HL-60/S4 treated with retinoic acid at 250 ng/mL for 4 days and 3 days (cell line): Measurements from ENCODE around the gene FDXR.
"Not testable (repeated sequence)": the region's sequence is repeated elsewhere in the genome, so short reads cannot be mapped to it uniquely, and the experiment has no call there.

Source experiments
- in situ Hi-C: fragments of 300-500 bp; cut with MboI; formaldehyde crosslinking; loops from 2 replicates; pipeline ENCODE4 v1.7.0; 2022; ENCODE audit warnings: low sequenced_read_pairs

The FDXR gene

GRCh38 chr17:74873037-74873873, 461 bp upstream of the FDXR start:
- in situ Hi-C loops = no loop called here

DNA sequence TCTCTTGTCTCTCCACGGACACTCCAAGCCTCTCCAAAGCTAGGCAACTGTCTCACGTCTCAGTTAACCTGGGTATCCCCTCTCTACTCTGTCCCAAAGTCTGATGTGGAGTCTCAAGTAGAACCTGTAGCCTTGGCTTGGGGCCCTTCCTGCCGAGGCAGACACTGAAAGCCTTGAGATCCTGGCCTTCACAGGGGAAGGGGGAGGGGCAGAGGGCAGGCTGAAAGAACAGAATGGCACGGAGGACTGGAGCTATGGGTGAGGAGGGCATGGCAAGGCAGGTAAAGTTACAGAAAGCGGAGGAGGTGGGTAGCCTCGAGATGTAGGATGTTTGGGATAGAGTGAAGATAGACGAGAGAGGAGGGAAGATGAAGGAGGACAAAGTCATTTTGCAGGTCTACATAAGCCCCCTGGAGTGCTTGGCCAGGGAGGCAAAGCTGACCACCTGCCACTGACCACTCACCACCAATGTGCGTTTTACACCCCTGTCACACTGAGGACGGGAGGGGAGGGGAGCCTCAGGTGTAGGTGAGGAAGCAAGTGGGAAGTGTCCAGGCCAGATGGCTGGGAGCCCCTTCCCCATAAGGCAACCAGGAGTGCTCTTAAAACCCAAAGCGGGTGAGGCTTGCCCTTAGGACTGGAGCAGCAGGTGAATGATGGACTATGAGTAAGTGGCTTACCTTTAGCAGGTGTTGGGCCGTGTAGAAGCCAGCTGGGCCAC, 1.3 kb downstream of the FDXR start:
- in situ Hi-C loops = no loop called here

DNA sequence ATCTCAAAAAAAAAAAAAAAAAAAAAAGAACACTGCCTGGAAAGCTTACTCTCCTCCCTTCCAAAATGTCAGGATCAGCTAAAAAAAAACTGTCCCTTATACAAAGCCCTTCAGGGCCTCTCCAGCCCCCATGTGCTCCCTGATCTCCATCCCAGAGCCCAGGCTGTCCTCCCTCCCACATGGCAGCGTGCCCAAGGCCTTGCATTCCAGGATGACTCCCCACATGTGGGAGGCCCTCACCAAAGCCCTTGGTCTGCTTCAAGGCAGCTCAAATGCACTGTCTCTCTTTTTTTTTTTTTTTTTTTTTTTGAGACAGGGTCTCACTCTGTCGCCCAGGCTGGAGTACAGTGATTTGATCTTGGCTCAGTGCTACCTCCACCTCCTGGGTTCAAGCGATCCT, 2.3 kb downstream of the FDXR start:
- in situ Hi-C loops = no loop called here

DNA sequence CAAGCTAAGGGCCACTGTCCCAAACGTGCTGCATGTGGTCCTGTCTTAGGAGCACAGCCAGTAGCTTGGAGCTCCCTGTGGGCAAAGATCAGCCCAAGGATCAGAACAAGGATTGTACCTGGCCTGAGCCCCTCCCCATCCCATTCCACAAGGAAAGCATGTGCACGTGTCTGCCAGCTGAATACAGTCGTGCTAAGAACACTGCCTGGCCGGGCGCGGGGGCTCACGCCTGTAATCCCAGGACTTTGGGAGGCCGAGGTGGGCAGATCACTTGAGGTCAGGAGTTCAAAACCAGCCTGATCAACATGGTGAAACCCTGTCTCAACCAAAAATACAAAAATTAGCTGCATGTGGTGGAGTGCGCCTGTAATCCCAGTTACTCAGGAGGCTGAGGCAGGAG, 2.8 kb downstream of the FDXR start:
- in situ Hi-C loops = not testable (repeated sequence)

GRCh38 chr17:74868908-74869255, 3.9 kb downstream of the FDXR start:
- in situ Hi-C loops = loop anchor here (10.0 kb wide), 1 partner anchor 214 kb away; no protein-coding TSS in a partner anchor

GRCh38 chr17:74868251-74868907, 4.4 kb downstream of the FDXR start:
- in situ Hi-C loops = loop anchor here (10.0 kb wide), 1 partner anchor 214 kb away; no protein-coding TSS in a partner anchor

GRCh38 chr17:74866198-74866835, 6.5 kb downstream of the FDXR start:
- in situ Hi-C loops = loop anchor here (10.0 kb wide), 1 partner anchor 212 kb away; no protein-coding TSS in a partner anchor

DNA sequence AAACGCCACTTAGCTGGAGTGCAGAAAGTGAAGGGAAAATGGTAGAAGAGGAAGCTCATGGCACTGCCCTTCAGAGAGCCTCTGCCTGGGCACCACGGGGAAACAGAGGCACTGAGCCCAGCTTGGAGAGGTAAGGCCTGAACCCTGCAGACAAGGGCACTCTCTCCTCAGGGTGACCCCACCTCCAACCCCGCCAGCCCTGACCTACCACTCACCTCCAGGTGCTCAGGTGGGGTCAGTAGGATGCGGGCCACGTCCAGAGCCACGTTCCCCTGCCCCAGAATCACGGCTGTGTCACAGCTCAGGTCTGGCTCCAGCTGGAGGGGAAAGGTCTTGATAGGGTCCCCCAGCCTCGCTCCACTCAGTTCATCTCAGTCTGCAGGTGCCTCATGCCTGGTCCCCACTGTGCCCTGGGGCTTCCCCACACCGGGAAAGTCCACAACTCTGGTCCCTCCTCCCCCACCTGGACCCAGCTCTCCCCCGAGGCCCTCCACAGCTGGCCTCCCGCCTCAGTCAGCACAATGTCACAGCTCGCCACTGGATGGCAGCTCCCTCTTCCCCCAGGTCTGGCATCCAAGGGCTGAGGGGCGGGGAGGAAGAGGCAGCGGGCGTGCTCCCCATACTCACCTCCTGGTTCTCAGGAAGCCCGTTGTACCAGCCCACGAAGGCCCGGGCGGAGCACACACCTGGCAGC, 7.1 kb downstream of the FDXR start:
- in situ Hi-C loops = loop anchor here (10.0 kb wide), 1 partner anchor 211 kb away; no protein-coding TSS in a partner anchor

DNA sequence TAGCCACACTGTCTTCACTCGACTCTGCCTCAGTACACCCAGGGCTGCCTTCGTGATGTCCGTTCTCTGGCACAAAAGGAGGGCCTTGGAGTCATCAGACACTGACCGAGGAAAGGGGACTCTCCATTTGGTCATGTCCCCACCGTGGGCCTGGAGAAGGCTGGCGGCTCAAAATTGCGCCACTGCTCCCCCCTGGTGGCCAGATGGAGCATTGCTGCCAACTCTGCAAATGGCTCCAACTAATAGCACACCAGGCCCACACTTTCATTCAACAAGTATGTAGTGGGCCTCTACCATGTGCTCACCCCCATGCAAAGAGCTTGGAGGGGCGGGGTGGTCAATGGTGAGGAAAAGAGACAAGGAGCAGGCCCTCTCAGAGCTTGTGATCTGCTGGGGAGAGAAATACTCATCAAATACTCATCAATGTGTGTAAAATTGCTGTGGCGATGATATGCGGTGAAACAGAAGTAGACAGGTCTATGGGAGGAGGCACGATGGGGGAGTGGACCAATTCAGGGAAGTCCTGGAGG, 7.9 kb downstream of the FDXR start:
- in situ Hi-C loops = loop anchor here (10.0 kb wide), 1 partner anchor 210 kb away; no protein-coding TSS in a partner anchor

- in situ Hi-C loops = loop anchor here (10.0 kb wide), 1 partner anchor 210 kb away; no protein-coding TSS in a partner anchor
Measured at GRCh38 chr17:74864297-74864865, 8.4 kb downstream of the FDXR start.

DNA sequence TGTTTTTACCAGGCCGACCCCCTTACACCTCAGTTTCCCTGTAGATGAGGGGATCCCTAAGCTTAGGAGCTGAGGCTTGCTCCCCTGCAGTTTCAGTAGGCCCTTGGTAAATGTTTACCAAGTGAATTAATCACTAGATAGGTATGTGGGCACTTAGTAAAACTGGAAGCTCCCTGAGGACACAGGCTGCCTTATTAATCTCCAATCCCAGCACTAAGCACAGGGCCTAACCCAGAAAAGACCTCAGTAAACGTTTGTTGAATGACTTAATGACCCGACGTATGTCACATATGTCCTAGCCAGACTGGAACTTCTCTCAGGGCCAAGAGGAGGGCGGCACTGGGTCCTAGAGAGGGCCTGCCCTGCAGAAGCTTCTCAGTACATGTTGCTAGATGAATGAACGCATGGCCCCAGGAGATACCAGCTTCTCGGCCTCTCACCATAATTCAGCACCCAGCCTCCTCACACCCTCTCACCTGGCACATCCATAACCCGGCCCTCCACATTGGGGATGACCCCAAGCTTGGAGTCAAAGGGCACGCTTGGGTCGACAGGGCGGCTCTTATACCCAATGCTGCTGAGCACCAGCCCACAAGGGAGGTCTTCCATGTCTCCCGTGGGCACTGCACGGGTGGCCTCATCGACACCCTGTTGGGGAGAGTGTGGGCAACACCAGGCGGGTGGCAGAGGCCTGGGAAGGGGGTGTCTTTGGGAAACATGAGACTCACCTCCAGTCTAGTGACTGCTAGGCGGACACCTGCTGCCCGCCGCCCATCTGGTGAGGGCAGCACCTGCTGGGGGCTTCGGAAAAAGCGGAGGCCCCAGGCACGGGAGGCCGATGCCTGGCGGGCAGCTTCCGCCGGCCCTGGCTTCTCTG, 9.1 kb downstream of the FDXR start:
- in situ Hi-C loops = loop anchor here (10.0 kb wide), 1 partner anchor 209 kb away; no protein-coding TSS in a partner anchor

GRCh38 chr17:74862919-74863318, 9.9 kb downstream of the FDXR start:
- in situ Hi-C loops = loop anchor here (10.0 kb wide), 1 partner anchor 208 kb away; no protein-coding TSS in a partner anchor

DNA sequence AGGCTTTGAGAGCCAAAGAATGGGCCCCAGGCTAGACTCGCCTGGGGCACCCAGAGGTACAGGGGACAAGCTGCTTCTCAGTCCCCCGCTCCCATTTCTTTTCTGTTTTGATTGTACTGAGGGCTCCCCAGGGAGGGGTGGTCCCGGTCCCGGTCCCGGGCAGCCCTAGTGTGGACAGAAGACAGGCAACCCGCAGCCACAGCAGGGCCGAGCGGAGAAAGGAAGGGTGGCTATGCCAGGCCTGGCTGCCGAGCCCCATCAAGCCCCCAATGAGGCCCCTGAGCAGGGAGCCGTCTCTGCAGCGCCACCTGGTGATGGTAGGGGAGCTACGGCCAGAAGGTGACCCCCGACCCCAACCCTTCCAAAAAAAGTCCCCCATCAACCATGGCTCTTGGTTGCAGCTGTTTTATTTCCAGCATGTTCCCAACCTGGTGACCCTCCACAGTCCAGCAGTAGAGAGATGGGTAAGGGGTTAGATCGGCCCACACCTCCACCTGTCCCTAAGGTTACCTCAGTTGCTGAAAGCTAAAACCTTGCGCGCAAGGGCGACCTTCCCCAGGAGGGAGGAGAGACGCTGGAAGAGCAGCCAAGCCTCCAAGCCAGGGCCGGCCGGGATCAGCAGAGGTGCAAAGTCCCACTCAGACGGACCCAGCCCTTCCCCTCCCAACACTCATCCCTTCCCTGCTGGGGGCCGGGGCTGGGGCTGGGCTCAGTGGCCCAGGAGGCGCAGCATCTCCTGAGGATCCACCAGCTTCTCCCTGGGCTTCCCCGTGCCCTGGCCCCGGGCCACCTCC, 10.5 kb downstream of the FDXR start:
- in situ Hi-C loops = loop anchor here (10.0 kb wide), 1 partner anchor 208 kb away; no protein-coding TSS in a partner anchor

- in situ Hi-C loops = loop anchor here (10.0 kb wide), 1 partner anchor 207 kb away; no protein-coding TSS in a partner anchor
Measured at GRCh38 chr17:74861662-74862107, 11.1 kb downstream of the FDXR start.

DNA sequence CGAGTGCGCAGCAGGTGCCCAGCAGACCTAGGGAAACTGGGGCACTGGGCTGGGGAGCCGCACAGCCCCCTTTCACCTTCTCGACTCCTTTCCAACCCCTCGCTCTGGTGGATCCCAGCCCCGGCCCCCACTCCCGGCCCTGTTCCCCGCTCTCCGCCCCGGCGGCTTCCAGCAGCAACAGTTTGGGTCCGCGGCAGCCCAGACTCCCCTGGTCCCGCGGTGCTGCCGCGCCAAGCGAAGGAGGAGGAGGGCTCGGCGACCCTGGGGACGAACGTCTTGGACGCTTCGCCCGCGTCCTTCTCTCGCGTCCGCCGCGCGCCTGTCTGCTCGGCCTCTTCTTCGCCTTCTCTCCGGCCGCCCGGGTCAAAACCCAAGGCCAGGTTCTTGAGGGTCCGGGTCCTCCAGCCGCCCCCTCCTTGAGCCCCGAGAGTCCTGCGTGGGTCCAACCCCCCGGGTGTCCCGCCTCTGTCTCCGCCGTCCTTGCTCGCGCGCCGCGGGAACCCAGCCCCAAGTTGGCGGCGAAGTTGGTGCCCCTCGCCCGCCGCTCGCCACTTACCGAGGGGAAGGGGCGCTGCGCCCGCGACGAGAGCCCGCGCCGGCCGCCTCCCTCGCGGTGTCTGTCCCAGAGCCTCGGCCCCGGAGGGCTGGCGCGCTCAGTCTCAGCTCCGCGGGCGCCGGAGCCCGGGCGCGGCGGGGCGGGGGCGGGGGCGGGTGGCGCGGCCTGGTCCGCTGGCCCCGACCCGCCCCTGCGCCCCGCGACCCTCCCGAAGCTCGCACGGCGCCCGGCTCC, 11.7 kb downstream of the FDXR start:
- in situ Hi-C loops = loop anchor here (10.0 kb wide), 1 partner anchor 206 kb away; no protein-coding TSS in a partner anchor

DNA sequence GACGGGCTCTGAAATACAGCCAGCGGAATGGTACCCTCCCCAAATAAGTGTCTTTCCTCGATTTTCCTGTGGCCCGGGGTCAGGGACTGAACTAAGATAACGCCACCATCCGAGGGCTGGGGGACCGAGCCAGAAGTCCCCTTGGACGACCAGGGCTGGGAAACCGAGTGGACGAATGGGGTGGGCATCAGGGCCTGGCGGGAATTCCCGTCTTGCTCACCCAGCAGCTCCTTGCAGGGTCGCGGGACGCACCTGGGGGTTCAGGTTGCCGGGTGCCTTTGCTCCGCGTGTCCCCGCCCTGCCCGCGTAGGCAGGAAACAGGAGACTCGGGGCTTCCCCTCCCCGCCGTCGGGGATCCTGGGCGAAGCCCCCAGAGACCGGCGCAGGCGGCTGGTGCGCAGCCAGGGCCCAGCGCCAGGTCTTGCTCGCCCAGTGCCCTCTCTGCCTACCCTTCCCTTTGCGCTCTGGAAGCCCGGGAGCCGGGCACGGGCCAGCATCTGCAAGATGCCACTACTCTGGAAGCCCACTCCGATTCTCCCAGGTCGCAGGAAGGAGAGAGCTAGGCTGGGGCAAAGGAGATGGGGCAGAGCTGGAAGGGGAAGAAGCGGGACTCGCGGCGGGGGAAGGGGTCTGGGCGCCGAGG, 12.4 kb downstream of the FDXR start:
- in situ Hi-C loops = loop anchor here (10.0 kb wide), 1 partner anchor 206 kb away; no protein-coding TSS in a partner anchor
